T-helper 22 cell (primary cell): ENCODE measurements around the gene PHLDB2.
A peak's percentile ranks its signal among the peaks of the same experiment; 100 is the strongest.

ENCODE experiments used
- DNase-seq: peaks from one replicate; pipeline ENCODE4 v3.0.0-alpha.2; 2020; ENCODE audit warnings: low read depth

Gene PHLDB2

GRCh38 chr3:111851511-111851954 is 7.5 kb upstream of the PHLDB2 start:
- DNase-seq = no peak

DNA sequence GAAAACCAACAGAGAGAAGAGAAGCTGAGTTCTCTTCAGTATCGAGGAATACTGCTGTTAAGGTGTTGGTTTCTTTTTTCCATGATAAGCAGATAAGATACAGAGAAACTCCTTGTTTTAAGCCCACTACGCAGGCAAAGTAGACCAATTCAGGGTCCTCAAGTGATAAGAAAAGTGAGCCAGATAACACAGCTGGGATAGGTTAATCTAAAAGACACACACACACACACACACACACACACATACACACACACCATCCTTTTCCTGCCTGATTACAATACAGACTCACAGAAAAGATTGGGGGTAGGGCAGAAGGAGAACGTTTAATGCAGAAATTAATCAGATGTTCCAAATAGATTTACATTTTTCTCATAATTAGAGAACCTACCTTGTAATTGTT is 6.5 kb upstream of the PHLDB2 start:
- DNase-seq = no peak

DNA sequence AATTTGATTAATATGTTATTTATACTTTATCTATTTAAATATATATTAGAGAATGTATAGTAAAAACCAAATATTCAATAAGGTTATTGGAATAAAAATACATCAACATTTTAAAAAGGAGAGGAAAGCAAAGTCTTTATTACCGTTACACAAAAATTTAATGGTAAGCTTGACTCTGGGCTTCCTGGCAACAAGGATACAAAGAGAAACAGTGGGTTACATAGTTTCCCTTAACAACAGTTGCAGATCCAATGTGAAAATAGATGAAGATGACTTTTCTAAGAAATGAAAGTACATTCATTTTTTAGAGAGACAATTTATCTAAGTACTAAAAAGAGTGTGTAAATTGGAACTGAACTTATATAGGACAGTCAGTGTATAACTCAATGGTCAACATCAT is 6.0 kb upstream of the PHLDB2 start:
- no peak for DNase-seq

- DNase-seq = no peak
Measured at GRCh38 chr3:111854990-111855389, 4.1 kb upstream of the PHLDB2 start.

- no peak for DNase-seq
Measured at GRCh38 chr3:111856501-111856900, 2.6 kb upstream of the PHLDB2 start.

GRCh38 chr3:111857474-111857873 is 1.6 kb upstream of the PHLDB2 start:
- no peak for DNase-seq

DNA sequence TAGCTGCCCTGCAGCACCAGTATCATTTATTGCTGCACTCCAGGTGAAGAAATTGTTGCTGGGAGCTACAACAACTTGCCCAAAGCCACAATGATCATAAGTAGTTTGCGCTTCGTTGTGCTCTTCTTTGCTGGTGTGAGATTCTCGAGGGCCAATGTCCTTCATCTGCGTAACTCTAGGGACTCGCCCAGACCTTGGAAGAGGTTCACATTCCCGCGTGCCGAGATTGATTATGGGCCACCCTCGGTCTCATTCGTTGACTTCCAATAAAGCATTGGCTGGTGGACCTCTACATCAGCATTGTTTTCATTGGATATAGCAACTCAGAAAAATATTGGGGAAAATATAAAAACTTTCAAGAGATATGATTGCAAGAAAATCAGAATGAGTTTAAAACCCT is 423 bp upstream of the PHLDB2 start:
- no peak for DNase-seq

- peak; percentile 45 for DNase-seq
Measured at GRCh38 chr3:111859974-111860859, 1.2 kb downstream of the PHLDB2 start.

- DNase-seq = no peak
Measured at GRCh38 chr3:111861391-111861790, 2.3 kb downstream of the PHLDB2 start.

DNA sequence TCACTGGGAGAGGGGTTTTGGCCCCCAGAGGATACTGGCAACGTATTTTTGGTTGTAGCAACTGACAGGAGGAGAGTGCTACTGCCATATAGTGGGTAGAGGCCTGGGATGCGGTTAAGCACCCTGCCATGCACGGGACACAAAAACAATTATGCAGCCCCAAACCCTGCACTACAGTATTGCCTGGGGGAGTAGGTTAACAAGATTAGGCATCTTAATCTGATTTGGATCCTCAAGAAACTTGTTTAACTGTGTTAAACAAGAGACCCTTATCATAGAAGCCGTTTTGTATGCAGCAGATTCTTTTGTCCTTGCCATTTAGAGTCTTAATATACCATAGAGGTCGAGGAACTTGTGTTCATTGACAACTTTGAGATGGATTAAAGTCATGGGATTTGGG is 3.4 kb downstream of the PHLDB2 start:
- DNase-seq = no peak

DNA sequence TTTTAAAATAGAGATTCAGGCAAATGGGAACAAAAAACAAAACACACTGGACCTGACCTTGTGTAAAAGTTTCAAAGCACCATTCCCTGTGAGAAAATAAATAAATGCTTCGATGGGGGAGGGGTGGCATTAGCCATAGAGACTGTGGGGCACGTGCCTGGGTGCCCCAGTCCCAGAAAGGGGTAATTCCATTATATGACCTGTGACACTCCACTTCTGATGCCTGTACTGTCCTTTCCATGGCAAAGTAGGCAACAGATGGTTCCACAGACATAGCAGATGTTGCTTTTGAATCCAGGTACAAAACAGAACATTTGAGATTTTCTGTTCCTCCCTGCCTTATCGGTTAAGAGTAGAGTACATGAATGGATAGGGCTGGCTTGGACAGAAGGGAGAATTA is 3.9 kb downstream of the PHLDB2 start:
- DNase-seq = no peak

DNA sequence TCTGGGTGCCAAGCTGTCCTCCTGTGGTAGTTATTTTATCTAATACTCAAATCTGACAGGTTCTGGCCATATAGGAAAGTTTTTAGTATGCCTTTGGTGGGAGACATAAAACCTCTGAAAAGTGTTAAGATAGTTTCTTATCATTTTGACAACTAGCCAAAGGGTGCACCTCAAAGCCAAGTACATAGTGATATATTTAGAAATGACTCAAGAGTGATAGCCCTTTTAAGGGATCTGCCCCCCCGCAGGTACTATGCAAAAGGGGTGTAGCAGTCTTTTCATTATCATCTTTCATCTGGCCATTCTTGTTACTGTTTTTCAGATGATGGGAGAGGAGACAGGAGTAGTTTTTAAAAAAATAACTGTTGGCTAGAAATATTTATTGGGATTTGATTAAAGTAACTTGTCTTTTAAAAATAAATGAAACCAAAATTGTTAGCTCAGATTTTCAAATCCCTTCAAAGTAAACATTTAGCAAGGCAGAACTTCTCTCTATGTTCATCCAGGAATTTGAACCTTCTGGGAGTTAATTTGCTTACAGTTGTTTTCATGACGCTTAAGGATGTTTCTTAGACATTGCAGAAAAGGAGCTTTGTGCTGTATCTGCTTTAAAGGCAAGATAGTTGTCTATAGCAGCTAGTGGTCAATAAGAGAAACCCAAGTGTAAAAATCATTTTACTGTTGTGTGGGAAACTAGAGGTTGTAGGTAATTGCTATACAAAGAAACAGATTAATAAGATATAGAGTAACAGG is 5.1 kb downstream of the PHLDB2 start:
- DNase-seq = no peak

GRCh38 chr3:111864821-111865656 is 6.0 kb downstream of the PHLDB2 start:
- DNase-seq = no peak

- DNase-seq = no peak
Measured at GRCh38 chr3:111867889-111868426, 8.9 kb downstream of the PHLDB2 start.

DNA sequence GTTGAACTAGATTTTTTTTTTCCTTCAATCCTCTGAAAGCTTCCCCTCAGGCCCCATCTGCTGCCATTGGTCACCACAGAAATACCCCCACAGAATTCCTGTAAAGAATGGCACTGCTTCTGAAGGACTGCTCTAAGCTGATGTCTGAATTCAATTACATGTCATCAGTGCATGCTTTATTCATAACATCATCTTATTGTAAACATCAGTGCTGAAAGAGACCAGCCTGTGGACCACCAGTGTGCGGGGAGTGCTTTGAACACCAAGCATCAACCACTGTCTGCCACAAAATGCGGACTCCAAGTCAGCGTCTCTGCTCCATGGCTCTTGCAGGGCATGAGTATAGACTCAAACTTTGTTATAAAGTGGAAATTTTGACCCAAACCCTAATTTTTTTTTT is 11.6 kb downstream of the PHLDB2 start:
- DNase-seq = no peak

DNA sequence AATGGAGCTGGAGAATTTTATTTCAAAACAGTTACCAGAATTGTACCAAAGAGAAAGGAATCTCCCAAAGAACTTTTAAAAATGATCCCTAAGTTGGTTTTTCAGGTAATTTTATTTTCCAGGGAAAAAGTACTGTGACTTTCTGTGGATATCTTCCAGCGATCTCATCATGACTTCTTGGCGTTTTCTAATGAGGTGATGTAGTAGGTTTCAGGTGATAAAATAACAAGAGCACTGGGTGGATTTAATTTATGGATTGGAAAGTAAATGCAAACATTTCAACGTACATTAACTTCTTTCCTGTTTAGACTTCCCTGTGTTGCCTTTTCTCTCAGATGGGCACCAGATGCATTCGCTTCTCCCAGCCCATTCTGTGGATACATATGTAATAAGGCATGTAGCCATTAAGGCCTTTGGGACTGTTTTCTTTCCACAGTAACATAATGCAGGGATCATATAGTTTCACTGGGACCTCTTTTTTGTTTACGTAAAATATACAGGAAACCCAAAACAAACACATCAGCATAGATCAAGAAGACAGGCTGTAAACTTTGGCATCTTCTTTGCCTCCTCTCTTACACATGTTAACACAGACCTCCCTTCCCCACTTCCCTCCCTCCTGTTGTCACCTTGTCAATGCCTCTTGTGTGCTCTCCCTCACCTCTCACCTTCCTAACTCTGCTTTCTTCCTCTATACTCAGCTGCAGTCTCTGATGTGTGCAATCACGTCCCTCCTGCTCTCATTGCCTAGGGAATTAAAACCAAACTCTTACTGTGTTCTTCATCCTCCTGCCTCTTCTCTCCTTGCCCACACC is 13.0 kb downstream of the PHLDB2 start:
- no peak for DNase-seq

- DNase-seq = no peak
Measured at GRCh38 chr3:111872979-111873378, 13.9 kb downstream of the PHLDB2 start.

GRCh38 chr3:111874177-111874820 is 15.2 kb downstream of the PHLDB2 start:
- no peak for DNase-seq

DNA sequence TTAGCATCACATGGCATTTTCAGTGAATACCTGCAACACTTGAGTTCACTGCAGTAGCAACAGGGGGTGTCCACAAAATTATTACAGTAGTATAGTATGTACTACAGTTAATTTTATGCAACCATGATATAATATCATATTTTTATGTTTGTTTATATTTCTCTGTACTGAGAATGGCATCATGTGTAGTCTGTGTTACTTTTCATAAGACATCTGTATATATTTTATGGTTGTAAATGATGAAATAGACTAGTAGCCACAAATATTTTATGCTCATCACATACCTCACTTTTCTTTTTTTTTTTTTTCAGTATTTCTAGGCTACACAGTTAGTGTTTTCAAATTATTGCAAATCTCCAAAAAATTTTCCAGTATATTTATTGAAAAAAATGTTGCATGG is 22.4 kb downstream of the PHLDB2 start:
- DNase-seq = no peak

DNA sequence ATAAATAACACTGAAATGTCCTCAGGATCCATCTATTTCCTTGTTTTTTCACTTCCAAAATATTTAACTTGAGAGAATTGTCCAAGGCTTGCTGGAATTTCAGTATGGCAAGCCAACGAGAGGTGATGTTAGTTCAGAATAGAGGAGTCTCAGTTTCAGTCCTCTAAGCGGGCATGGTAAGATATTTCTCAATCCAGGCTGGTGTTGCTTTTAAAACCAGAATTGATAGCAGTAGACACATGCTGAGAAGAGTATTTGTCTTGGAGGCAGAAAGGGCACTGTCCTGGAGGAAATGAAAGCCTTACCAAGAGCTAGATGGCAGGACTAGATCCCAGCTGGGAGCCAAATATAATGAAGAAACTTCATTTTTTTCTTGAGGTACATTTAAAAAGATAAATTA is 23.1 kb downstream of the PHLDB2 start:
- no peak for DNase-seq

- no peak for DNase-seq
Measured at GRCh38 chr3:111882799-111883198, 23.7 kb downstream of the PHLDB2 start.
